Choroid plexus epithelial cell (primary cell): ENCODE measurements around the gene SHC1.

Experiments used
- DNase-seq: peaks from one replicate; pipeline ENCODE4 v3.0.0-alpha.2; 2010; ENCODE audit warnings: low read depth
- H3K4me3 ChIP-seq: 2 replicates; pipeline ENCODE4 v1.5.1; 2011; ENCODE audit warnings: low read depth, mild to moderate bottlenecking, control low read depth, low read length, moderate library complexity
- CTCF ChIP-seq: conservative IDR thresholded peaks from 2 replicates; pipeline ENCODE4 v1.5.1; 2011; ENCODE audit warnings: low read depth, mild to moderate bottlenecking, control low read depth, inconsistent platforms, low read length, moderate library complexity

Gene SHC1

DNA sequence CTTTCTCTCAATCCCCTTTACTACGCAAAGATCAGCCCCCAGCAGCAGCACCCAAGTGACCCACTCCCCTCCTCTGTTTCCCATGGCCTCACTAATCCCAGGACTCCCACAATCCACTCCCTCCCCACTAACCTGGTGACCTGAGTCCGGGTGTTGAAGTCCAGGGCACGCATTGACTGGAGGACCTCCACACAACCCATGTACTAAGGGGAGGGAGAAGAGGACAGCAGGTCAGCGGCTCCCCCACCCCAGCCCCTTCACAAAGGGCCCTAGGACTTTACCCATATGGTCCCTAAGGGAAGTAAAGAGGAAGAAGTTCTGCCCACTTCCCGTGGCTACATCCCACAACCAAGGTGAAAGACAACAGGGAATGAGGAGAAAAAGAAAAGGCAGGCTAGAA lies 1.3 kb downstream of the SHC1 start:
- no peak for DNase-seq
- H3K4me3 ChIP-seq, result peak overlapping the region; percentile 71
- TF ChIP-seq CTCF, result no peak

DNA sequence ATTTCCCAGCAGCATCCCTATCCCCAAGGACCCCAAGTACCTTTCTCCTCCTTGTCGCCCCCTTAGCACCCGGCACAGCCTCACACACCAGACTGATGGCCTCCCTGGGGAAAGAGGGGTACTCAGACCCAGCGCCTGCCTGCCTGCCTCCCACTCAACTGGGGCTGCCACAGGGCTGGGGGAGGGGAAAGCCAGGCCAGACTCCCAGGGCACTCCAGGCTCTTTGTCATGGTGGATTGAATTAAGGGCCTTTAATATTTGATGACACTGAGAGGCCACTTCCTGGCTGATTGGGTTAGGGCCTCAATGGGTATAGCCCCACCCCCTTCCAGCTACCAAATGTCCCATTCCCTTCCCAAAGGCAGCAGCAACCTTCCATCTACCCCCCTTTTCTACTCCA lies 1.8 kb downstream of the SHC1 start:
- no peak for DNase-seq
- H3K4me3 ChIP-seq, result peak overlapping the region; percentile 71
- TF ChIP-seq CTCF, result no peak

DNA sequence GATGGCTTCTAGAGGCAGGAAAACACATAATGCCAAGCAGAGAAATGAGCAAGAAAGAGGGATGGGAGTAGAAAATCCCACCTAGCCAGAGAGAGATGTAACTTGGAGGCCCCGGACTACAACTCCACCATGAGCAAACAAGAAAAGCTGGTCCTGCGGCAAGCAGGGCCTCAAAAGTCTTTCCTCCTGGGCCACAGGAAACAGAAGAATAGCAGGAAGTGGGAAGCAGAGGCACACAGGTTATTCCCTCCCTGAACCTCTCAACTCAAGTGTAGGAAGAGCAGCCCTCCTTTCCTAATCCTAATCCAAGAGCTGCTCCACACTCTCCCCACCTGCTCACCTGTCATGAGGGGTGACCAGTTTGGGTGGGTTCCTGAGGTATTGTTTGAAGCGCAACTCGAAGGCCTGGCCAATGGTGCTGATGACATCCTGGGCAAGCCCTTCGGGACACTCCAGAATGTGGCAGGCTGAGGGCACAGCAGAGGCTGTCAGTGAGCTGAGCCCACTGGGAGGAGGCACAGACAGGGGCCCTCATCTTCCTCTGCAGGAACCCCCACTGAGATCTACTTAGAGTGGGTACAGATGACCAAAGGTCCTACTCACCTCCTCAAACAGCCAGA lies 3.1 kb downstream of the SHC1 start:
- no peak for DNase-seq
- no peak for TF ChIP-seq CTCF
- peak overlapping the region; percentile 3 for H3K4me3 ChIP-seq

- DNase-seq, result no peak
- no peak overlapping the region for H3K4me3 ChIP-seq
- no peak for TF ChIP-seq CTCF
Observed at GRCh38 chr1:154966111-154966510, 4.4 kb downstream of the SHC1 start.

DNA sequence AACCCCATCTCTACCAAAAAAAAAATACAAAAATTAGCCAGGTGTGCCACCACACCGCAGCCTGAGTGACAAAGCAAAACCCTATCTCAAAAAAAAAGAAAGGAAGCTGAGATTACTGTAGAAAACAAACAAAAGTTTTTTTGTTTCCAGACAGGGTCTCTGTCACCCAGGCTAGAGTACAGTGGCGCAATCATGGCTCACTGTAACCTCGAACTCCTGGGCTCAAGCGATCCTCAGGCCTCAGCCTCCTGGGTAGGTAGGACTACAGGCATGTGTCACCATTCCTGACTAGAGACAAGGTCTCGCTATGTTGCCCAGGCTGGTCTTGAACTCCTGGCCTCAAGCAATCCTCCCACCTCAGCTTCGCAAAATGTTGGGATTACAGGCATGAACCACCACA lies 6.2 kb downstream of the SHC1 start:
- DNase-seq, result no peak
- H3K4me3 ChIP-seq, result no peak overlapping the region
- no peak for TF ChIP-seq CTCF

DNA sequence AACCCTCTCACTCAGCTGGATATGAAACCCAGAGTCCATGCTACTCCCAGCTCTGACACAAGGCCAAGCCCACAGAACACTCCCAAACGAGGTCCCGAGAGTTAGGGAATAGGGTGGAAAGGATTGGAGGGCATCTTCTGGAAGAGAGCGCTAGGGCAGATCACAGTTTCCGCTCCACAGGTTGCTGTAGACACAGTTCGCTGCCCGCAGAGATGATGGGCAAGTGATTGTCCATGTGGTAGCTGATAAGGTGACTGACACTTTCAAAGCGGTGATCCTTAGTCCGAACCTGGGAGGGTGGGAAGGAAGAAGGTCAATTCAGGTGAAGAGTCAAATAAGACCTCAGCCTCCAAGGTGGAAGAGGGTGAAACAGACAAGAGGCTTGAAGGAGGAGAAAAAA lies 6.9 kb downstream of the SHC1 start:
- TF ChIP-seq CTCF, result no peak
- H3K4me3 ChIP-seq, result no peak overlapping the region
- no peak for DNase-seq

GRCh38 chr1:154962795-154963330 lies 7.7 kb downstream of the SHC1 start:
- no peak for DNase-seq
- TF ChIP-seq CTCF, result no peak
- H3K4me3 ChIP-seq, result peak overlapping the region; percentile 5
